Astrocyte (in vitro differentiated cells and primary cell): ENCODE data around the gene HSPBP1.

Experiments used
- CTCF ChIP-seq: IDR thresholded peaks from 2 replicates; pipeline ENCODE4 v1.5.1; 2011; ENCODE audit warnings: low read depth, mild to moderate bottlenecking, inconsistent platforms, low read length, moderate library complexity; ENCODE audit not compliant: insufficient read depth
- EZH2 ChIP-seq: IDR thresholded peaks from 2 replicates; pipeline ENCODE4 v1.6.1; 2012; ENCODE audit warnings: mild to moderate bottlenecking, low read length, inconsistent platforms; ENCODE audit not compliant: insufficient read depth

GRCh38 chr19:55309448-55309847 lies 29.5 kb upstream of the HSPBP1 start:
- TF ChIP-seq EZH2 = no peak
- no peak for TF ChIP-seq CTCF
